ENCODE measurements around the gene SKAP2. TPM values are rescaled to one million over a fixed set of nuclear protein-coding genes. Genes with fewer than 3 reads are reported as not detected.

Gene SKAP2
- total RNA-seq, 1 donor, result 10.4 TPM

DNA sequence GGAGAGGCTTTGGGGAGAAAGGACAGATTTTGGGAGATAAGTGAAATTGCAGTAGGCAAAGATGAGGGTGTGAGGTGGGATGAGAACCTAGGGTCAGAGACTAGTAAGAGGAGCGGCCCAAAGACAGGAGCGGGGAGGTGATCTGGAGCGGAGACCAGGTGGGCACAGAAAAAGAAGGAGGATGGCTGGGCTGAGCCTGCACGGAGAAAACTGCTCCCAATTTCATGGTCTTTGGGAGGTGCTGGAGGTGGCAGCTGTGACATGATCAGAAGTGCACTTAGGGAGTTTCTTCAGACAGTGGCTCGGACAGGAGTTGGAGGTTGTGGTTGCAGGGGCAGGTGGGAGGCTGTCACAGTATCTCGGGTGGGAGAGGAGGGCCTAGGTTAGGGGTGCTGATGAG, 232.8 kb downstream of the SKAP2 start:
- no peak overlapping the region for H3K4me3 ChIP-seq (ENCODE audit: low read depth, low read length)
- DNase-seq (ENCODE audit: low read depth), result no peak
- TF ChIP-seq, protein P1, sequence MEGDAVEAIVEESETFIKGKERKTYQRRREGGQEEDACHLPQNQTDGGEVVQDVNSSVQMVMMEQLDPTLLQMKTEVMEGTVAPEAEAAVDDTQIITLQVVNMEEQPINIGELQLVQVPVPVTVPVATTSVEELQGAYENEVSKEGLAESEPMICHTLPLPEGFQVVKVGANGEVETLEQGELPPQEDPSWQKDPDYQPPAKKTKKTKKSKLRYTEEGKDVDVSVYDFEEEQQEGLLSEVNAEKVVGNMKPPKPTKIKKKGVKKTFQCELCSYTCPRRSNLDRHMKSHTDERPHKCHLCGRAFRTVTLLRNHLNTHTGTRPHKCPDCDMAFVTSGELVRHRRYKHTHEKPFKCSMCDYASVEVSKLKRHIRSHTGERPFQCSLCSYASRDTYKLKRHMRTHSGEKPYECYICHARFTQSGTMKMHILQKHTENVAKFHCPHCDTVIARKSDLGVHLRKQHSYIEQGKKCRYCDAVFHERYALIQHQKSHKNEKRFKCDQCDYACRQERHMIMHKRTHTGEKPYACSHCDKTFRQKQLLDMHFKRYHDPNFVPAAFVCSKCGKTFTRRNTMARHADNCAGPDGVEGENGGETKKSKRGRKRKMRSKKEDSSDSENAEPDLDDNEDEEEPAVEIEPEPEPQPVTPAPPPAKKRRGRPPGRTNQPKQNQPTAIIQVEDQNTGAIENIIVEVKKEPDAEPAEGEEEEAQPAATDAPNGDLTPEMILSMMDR (IDR thresholded peaks at IDR 0.05; ENCODE audit: insufficient read depth, low read depth, low read length), result no peak

DNA sequence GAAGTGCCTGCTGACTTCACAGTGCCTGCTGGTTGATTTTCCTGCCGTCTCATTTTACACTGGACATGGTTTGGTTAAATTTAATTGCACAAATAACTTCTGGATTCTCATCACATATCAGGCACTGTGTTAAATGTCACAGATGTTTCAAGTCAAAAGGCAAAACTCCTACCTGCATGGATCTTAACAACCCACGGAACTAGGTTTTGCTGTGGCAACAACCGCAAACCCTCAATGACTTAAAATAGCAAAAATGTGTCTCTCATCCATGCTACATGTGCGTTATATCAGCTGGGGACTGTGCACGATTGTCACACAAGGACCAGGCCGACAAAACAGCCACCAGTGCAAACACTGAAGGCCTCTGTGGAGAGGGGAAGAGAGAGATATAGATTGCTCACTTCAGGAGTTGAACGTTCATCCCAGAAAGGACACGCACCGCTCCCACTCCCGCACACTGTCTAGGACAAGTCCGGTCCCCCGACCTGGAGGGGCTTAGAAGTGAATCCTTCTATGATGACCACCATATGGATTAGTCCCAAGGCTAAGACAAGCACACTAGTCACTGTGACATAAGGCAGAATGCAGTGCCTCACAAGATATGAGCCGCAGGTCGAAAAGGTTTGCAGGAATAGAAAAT, 233.3 kb downstream of the SKAP2 start:
- TF ChIP-seq, protein P1 (IDR thresholded peaks at IDR 0.05; ENCODE audit: insufficient read depth, low read depth, low read length), result no peak
- no peak for DNase-seq (ENCODE audit: low read depth)
- no peak overlapping the region for H3K4me3 ChIP-seq (ENCODE audit: low read depth, low read length)

DNA sequence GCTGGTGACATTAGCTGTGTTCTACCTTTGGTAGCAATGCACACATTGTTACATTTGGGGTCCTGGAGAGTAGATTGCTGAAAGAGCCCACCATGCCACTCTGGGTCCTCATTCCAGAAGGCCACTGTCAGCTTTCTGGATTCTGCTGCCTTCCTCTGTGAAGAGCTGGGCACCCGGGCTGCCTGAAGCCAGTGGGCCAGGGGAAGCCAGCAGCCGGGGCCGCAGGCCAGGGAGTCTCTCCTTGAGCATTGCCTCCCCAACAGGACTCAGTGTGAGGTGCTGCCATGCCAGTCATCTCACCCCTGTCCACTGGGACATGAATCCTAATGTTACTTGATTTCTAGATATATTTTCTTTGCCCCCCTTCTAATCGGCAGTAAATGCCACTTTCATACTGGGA, 234.0 kb downstream of the SKAP2 start:
- no peak overlapping the region for H3K4me3 ChIP-seq (ENCODE audit: low read depth, low read length)
- DNase-seq (ENCODE audit: low read depth), result no peak
- TF ChIP-seq, protein P1 (IDR thresholded peaks at IDR 0.05; ENCODE audit: insufficient read depth, low read depth, low read length), result no peak

DNA sequence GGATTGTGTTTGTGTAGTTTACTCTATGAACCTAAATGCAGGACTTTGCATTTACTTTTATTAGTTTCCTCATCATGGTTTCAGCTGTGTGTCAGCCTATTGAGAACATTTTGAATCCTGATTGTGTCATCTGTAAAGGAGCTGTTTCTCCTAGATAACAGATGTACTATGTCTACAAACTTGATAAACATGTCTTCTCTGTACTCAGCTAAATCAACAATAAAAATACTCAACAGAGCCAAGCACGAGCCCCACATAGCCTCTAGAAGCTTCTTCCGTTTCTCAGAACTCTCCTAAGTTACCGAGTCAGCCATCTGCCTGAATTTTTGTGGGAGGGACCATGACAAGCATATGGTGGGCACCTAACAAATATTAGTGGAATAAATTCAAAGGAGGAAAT, 234.7 kb downstream of the SKAP2 start:
- H3K4me3 ChIP-seq (ENCODE audit: low read depth, low read length), result no peak overlapping the region
- TF ChIP-seq, protein P1 (IDR thresholded peaks at IDR 0.05; ENCODE audit: insufficient read depth, low read depth, low read length), result no peak
- DNase-seq (ENCODE audit: low read depth), result no peak

DNA sequence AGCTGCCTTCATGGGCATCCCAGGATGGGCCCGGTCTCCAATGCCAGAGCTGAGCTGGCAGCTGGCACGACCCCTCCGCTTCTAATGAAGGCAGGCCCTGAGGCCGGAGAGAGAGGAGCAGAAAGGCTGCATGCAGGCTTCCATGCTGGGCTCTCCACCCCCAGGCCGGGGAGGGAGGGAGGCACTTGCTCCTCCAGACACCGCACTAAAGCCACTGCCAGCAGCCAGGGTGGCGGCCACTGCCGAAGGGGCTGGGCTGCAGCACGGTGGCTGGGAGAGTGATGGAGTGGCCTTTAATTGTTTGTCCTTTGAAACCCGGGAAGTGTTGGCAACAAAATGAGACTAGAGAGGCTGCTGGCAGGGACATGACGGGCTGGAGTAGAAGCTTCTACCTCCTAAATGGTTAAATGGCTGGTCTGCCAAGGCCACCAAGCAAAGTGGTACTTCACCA, 236.5 kb downstream of the SKAP2 start:
- TF ChIP-seq, protein P1 (IDR thresholded peaks at IDR 0.05; ENCODE audit: insufficient read depth, low read depth, low read length), result no peak
- no peak for DNase-seq (ENCODE audit: low read depth)
- H3K4me3 ChIP-seq (ENCODE audit: low read depth, low read length), result no peak overlapping the region

DNA sequence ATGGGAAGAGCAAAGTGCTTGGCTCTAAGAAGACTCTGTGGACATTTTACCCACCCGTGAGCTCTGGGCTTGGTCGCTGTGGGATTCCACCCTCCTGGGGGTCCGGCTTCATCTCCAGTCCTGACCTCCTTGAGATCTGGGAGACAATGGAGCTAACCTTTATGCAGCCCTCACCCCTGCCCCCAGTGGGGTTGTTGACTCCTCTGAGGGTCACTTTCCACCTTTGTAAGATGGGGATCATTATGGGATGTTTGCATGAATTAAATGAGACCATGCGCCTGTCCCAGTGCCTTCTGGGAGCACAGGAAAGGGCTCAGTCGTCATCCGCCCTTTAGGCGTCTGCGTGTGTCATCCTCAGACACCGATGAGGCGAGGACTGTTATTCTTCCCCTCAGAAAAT, 237.2 kb downstream of the SKAP2 start:
- TF ChIP-seq, protein P1 (IDR thresholded peaks at IDR 0.05; ENCODE audit: insufficient read depth, low read depth, low read length), result no peak
- H3K4me3 ChIP-seq (ENCODE audit: low read depth, low read length), result no peak overlapping the region
- no peak for DNase-seq (ENCODE audit: low read depth)

DNA sequence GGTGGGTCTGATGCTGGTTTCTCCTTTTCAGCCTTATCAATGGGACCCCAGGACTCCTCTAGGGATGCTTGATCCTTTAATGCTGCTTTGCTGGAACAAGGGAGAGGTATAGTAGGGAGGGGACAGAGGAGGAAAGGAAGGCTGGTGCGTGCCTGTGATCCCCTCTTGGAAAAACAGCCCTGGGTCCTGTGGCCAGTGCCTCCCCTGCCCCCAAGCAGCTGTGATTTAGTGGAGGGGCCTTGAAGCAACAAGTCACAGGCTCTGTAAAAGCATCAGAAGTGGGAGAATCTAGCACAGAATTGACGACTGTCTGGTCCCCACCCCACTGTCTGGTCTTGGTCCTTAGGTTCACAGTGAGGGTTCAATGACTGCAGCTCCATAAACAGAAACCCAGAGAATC, 237.7 kb downstream of the SKAP2 start:
- TF ChIP-seq, protein P1 (IDR thresholded peaks at IDR 0.05; ENCODE audit: insufficient read depth, low read depth, low read length), result no peak
- no peak overlapping the region for H3K4me3 ChIP-seq (ENCODE audit: low read depth, low read length)
- no peak for DNase-seq (ENCODE audit: low read depth)
